ENCODE data around the gene TRABD. TPM values are rescaled to one million over a fixed set of nuclear protein-coding genes. Genes with fewer than 3 reads are reported as not detected.
A peak's percentile ranks its signal among the peaks of the same experiment; 100 is the strongest.

TRABD gene
- total RNA-seq, 1 donor = 21.6 TPM

GRCh38 chr22:50183141-50183971 is 2.4 kb upstream of the TRABD start:
- no peak for DNase-seq (ENCODE audit: low read depth)
- no peak overlapping the region for H3K4me3 ChIP-seq (ENCODE audit: low read depth, low read length)
- no peak for TF ChIP-seq CTCF (IDR thresholded peaks at IDR 0.05; ENCODE audit: insufficient read depth, low read depth, low read length)

GRCh38 chr22:50184004-50184901 is 1.5 kb upstream of the TRABD start:
- no peak for TF ChIP-seq CTCF (IDR thresholded peaks at IDR 0.05; ENCODE audit: insufficient read depth, low read depth, low read length)
- DNase-seq (ENCODE audit: low read depth) = peak; percentile 62
- no peak overlapping the region for H3K4me3 ChIP-seq (ENCODE audit: low read depth, low read length)

- no peak for TF ChIP-seq CTCF (IDR thresholded peaks at IDR 0.05; ENCODE audit: insufficient read depth, low read depth, low read length)
- peak overlapping the region; percentile 52 for H3K4me3 ChIP-seq (ENCODE audit: low read depth, low read length)
- no peak for DNase-seq (ENCODE audit: low read depth)
These were observed 775 bp upstream of the TRABD start for GRCh38 chr22:50184902-50185374.

- H3K4me3 ChIP-seq (ENCODE audit: low read depth, low read length) = peak overlapping the region; percentile 73
- TF ChIP-seq CTCF (IDR thresholded peaks at IDR 0.05; ENCODE audit: insufficient read depth, low read depth, low read length) = no peak
- no peak for DNase-seq (ENCODE audit: low read depth)
These were observed 535 bp downstream of the TRABD start for GRCh38 chr22:50186181-50186714.

- DNase-seq (ENCODE audit: low read depth) = peak; percentile 32
- no peak for TF ChIP-seq CTCF (IDR thresholded peaks at IDR 0.05; ENCODE audit: insufficient read depth, low read depth, low read length)
- H3K4me3 ChIP-seq (ENCODE audit: low read depth, low read length) = peak overlapping the region; percentile 73
These were observed 1.2 kb downstream of the TRABD start for GRCh38 chr22:50186761-50187523.

- DNase-seq (ENCODE audit: low read depth) = no peak
- H3K4me3 ChIP-seq (ENCODE audit: low read depth, low read length) = no peak overlapping the region
- no peak for TF ChIP-seq CTCF (IDR thresholded peaks at IDR 0.05; ENCODE audit: insufficient read depth, low read depth, low read length)
These were observed 2.6 kb downstream of the TRABD start for GRCh38 chr22:50188356-50188755.
